DND-41 (cell line): ENCODE measurements around the gene SIDT1.

Source experiments
- CTCF ChIP-seq: IDR thresholded peaks from 2 replicates; pipeline ENCODE4 v1.5.1; 2012; ENCODE audit warnings: borderline replicate concordance, low read length, moderate library complexity, mild to moderate bottlenecking; ENCODE audit not compliant: poor library complexity, severe bottlenecking; ENCODE audit errors: extremely low read depth
- EZH2 ChIP-seq: IDR thresholded peaks from 3 replicates; pipeline ENCODE4 v1.6.1; 2012; ENCODE audit warnings: borderline replicate concordance, low read depth, mild to moderate bottlenecking, moderate library complexity, low read length, inconsistent platforms; ENCODE audit not compliant: severe bottlenecking

- TF ChIP-seq EZH2 (no peak), CTCF (no peak)
Observed at GRCh38 chr3:113575206-113575605, 42.9 kb downstream of the SIDT1 start.
